Muscle of leg (tissue), 11 donors: ENCODE results near the gene C6orf89. TPM values are rescaled to one million over a fixed set of nuclear protein-coding genes. Genes with fewer than 3 reads are reported as not detected.
"Not testable (repeated sequence)": the region's sequence is repeated elsewhere in the genome, so short reads cannot be mapped to it uniquely, and the experiment has no call there.

Experiments used
- DNase-seq: peaks from one replicate; pipeline ENCODE4 v3.0.0; 2013
- H3K27ac ChIP-seq: one replicate; pipeline ENCODE4 v1.5.1; 2013; ENCODE audit warnings: mild to moderate bottlenecking, low read length, control low read depth
- H3K27me3 ChIP-seq: one replicate; pipeline ENCODE4 v1.6.1; 2013; ENCODE audit warnings: low read length; ENCODE audit not compliant: control insufficient read depth, insufficient read depth
- H3K36me3 ChIP-seq: one replicate; pipeline ENCODE4 v1.6.1; 2013; ENCODE audit warnings: low read length; ENCODE audit not compliant: control insufficient read depth, insufficient read depth
- H3K4me1 ChIP-seq: one replicate; pipeline ENCODE4 v1.6.1; 2013; ENCODE audit warnings: low read length; ENCODE audit not compliant: control insufficient read depth, insufficient read depth
- H3K4me3 ChIP-seq: one replicate; pipeline ENCODE4 v1.5.1; 2013; ENCODE audit warnings: low read length, control low read depth
- H3K9me3 ChIP-seq: replicated peaks from 2 replicates; pipeline ENCODE4 v1.6.1; 2013; ENCODE audit warnings: low read depth, low read length; ENCODE audit not compliant: control insufficient read depth
- WGBS: methylation state at CpG from one replicate; pipeline ENCODE4 v1.1.5; 2013; ENCODE audit warnings: missing lambda C conversion rate; ENCODE audit not compliant: insufficient coverage; 5-methylcytosine and 5-hydroxymethylcytosine counted together
- polyA plus RNA-seq, 8 donors: library from polyadenylated mRNA; unstranded; fragments of 120-200 nt; gene quantifications; one replicate each; pipeline versions ENCODE4 v1.2.1 to v1.2.3, GENCODE V29; 2013; ENCODE audit warnings: inconsistent platforms in 1 of 8, low replicate concordance in 1 of 8; ENCODE audit not compliant: insufficient read length in 8 of 8, insufficient read depth in 1 of 8
- total RNA-seq: library from RNA; stranded (reverse); fragments of 120-200 nt; gene quantifications from one replicate; pipeline ENCODE4 v1.2.4, GENCODE V29; 2013

Gene C6orf89
- total and polyA plus RNA-seq, 9 donors = 26.7 to 36.2 (median 32.2) TPM

DNA sequence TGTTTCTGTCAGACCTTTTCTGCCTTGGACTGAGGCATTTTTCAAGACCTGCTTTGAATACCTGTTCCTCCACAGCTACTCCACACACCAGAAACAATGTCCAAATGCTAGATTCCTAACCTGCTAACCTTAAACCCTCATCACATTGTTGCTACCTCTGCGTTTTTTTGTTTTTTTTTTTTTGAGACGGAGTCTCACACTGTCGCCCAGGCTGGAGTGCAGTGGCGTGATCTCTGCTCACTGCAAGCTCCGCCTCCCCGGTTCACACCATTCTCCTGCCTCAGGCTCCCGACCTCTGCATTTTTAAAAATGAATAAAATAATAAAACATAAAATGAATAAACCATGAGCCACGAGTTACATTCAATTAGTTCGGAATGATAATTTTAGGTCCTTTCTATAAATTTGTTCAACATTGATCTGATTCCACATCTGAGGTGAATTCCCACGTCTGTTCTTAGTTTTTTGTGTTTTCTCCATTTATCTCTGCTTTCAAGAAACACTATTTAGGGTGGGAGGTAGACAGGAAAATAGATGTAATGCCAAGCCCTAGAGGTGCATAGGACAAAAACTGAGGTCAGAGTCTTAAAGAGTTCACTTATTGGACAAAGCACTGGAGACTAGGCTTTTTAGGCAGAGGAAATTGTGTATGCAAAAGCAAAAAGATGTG lies 1.3 kb downstream of the C6orf89 start:
- peak overlapping the region; percentile 94 for H3K27ac ChIP-seq
- peaks cover 2% of the 10 kb centered on the region for H3K36me3 ChIP-seq
- peak overlapping the region; percentile 5 for H3K4me3 ChIP-seq
- no peaks in the 10 kb centered on the region for H3K9me3 ChIP-seq
- peaks cover 8% of the 10 kb centered on the region for H3K4me1 ChIP-seq
- WGBS = no CpG with 5 or more reads among the region's 10 CpGs
- DNase-seq = no peak
- H3K27me3 ChIP-seq = no peaks in the 10 kb centered on the region

DNA sequence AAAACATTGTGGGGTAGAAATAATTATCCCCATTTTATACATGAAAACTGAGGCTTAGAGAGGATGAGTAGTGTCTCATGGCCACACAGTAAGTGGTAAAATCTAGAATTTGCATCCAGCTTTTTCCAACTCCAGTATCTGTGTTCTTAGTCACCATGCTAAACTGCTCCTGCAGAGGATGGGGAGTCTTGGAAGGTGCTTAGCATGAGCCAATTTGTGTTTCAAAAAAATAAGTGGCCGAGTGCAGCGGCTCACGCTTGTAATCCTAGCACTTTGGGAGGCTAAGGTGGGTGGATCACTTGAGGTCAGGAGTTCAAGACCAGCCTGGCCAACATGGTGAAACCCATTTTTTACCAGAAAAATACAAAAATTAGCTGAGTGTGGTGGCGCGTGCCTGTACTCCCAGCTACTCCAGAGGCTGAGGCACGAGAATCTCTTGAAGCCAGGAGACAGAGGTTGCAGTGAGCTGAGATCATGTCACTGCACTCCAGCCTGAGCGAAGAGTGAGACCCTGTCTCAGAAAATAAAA lies 2.4 kb downstream of the C6orf89 start:
- DNase-seq = no peak
- H3K36me3 ChIP-seq = peaks cover 5% of the 10 kb centered on the region
- H3K4me3 ChIP-seq = no peak overlapping the region
- peaks cover 8% of the 10 kb centered on the region for H3K4me1 ChIP-seq
- no peak overlapping the region for H3K27ac ChIP-seq
- no peaks in the 10 kb centered on the region for H3K9me3 ChIP-seq
- 92% methylated on average over 4 of the region's 7 CpGs for WGBS
- H3K27me3 ChIP-seq = no peaks in the 10 kb centered on the region

DNA sequence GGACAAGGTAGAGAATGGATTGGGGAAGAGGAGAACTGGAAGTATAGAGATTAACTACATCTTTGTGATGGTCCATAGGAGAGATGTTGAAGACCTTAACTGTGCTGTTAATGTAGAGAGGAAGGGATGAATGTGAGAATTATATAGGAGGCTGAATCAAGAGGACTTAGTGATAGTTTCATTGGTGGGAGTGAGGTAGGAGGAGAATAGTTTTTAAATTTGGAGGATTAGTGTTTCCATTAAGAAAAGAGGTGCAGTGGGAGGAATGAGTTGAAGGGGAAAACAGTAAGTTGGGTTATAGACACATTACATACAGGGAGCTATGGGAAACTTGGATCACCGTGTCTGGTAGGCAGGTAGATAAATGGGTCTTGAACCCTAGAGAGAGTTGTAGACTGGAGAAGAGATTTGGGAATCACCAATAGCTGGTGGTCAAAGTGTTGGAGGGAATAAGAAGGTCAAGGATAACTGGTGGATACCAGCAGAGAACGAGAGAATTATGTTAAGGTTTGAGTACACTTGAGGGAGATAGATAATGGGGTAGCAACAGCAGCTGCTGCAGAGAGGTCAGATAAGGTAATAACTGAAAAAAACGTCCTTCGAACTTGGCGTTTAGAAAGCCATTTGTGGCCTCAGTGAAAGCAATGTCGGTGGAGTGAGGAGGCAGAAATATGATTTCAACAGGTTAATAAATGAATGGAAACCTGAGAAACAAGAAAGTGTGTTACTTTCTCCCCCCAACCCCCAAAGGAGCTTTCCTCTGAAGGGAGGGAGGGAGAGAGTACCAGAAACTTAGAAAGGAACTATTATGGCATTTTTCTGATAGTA lies 3.1 kb downstream of the C6orf89 start:
- no peak overlapping the region for H3K27ac ChIP-seq
- no peak overlapping the region for H3K4me3 ChIP-seq
- DNase-seq = no peak
- H3K27me3 ChIP-seq = no peaks in the 10 kb centered on the region
- WGBS = 49% methylated on average over 5 of the region's 6 CpGs
- H3K9me3 ChIP-seq = no peaks in the 10 kb centered on the region
- H3K36me3 ChIP-seq = peaks cover 5% of the 10 kb centered on the region
- peaks cover 8% of the 10 kb centered on the region for H3K4me1 ChIP-seq

DNA sequence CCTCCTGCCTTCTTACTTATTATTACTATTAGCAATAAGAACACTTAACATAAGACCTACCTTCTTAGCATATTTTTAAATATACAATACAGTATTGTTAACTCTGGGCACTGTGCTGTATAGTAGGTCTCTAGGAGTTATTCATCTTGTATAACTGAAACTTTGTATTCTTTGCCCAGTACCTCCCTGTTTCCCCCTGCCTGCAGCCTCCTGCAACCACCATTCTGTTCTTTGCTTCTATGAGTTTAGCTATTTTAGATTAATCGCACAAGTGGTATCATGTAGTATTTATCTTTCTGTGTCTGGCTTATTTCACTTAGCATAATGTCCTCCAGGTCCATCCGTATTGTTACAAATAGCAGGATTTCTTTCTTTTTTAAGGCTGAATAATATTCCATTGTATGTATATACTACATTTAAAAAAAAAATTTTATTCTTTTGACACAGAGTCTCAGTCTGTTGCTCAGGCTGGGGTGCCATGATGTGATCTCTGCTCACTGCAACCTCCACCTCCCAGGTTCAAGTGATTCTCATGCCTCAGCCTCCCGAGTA lies 4.4 kb downstream of the C6orf89 start:
- DNase-seq = no peak
- H3K4me3 ChIP-seq = no peak overlapping the region
- peaks cover 5% of the 10 kb centered on the region for H3K4me1 ChIP-seq
- H3K36me3 ChIP-seq = peaks cover 8% of the 10 kb centered on the region
- no CpG with 5 or more reads among the region's 3 CpGs for WGBS
- H3K27ac ChIP-seq = no peak overlapping the region
- H3K27me3 ChIP-seq = no peaks in the 10 kb centered on the region
- H3K9me3 ChIP-seq = no peaks in the 10 kb centered on the region

DNA sequence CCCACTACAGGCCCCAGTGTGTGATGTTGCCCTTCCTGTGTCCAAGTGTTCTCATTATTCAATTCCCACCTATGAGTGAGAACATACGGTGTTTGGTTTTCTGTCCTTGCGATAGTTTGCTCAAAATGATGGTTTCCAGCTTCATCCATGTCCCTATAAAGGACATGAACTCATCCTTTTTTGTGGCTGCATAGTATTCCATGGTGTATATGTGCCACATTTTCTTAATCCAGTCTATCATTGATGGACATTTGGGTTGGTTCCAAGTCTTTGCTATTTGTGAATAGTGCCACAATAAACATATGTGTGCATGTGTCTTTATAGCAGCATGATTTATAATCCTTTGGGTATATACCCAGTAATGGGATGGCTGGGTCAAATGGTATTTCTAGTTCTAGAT lies 5.4 kb downstream of the C6orf89 start:
- H3K9me3 ChIP-seq, H3K27ac ChIP-seq, H3K4me1 ChIP-seq, H3K36me3 ChIP-seq, H3K27me3 ChIP-seq, DNase-seq, H3K4me3 ChIP-seq: not testable (repeated sequence)
- WGBS = no CpG with 5 or more reads among the region's 2 CpGs

- H3K27ac ChIP-seq = no peak overlapping the region
- H3K4me3 ChIP-seq = no peak overlapping the region
- H3K4me1 ChIP-seq = no peaks in the 10 kb centered on the region
- H3K27me3 ChIP-seq = no peaks in the 10 kb centered on the region
- H3K9me3 ChIP-seq = no peaks in the 10 kb centered on the region
- WGBS = 40% methylated on average over 1 of the region's 8 CpGs
- no peak for DNase-seq
- H3K36me3 ChIP-seq = peaks cover 10% of the 10 kb centered on the region
Observed at GRCh38 chr6:36893976-36894932, 8.5 kb downstream of the C6orf89 start.

GRCh38 chr6:36897609-36898008 lies 11.9 kb downstream of the C6orf89 start:
- Histone ChIP-seq H3K36me3 (peaks cover 22% of the 10 kb centered on the region), H3K27me3 (no peaks in the 10 kb centered on the region), H3K27ac (no peak overlapping the region), H3K9me3 (no peaks in the 10 kb centered on the region), H3K4me3 (no peak overlapping the region), H3K4me1 (no peaks in the 10 kb centered on the region)
- DNase-seq = no peak
- WGBS = no CpG with 5 or more reads among the region's 6 CpGs

- peaks cover 43% of the 10 kb centered on the region for H3K36me3 ChIP-seq
Observed at GRCh38 chr6:36904114-36904513, 18.4 kb downstream of the C6orf89 start.

GRCh38 chr6:36904851-36905393 lies 19.2 kb downstream of the C6orf89 start:
- Histone ChIP-seq H3K36me3 (peaks cover 39% of the 10 kb centered on the region), H3K4me3 (no peak overlapping the region), H3K9me3 (no peaks in the 10 kb centered on the region), H3K27me3 (no peaks in the 10 kb centered on the region), H3K27ac (no peak overlapping the region), H3K4me1 (peaks cover 2% of the 10 kb centered on the region)
- 100% methylated on average over 3 of the region's 5 CpGs for WGBS
- no peak for DNase-seq

More at GRCh38 chr6:36904114-36904513, 18.4 kb downstream of the C6orf89 start:
- Histone ChIP-seq H3K9me3 (no peaks in the 10 kb centered on the region), H3K4me3 (no peak overlapping the region), H3K4me1 (peaks cover 2% of the 10 kb centered on the region), H3K27me3 (no peaks in the 10 kb centered on the region), H3K27ac (peak overlapping the region; percentile 42)
- DNase-seq = peak; percentile 33
- WGBS = 40% methylated on average over 1 of the region's 4 CpGs
